Ishikawa (cell line): ENCODE data around the gene FAM120A.

Source experiments
- TAF1 ChIP-seq: IDR thresholded peaks from 2 replicates; pipeline ENCODE4 v1.6.1; 2012; ENCODE audit warnings: low read depth, mild to moderate bottlenecking
- TCF12 ChIP-seq: IDR thresholded peaks from 2 replicates; pipeline ENCODE4 v1.6.1; 2012; ENCODE audit warnings: low read depth
- YY1 ChIP-seq: IDR thresholded peaks from 2 replicates; pipeline ENCODE4 v1.6.1; 2012; ENCODE audit warnings: low read depth
- TF ChIP-seq, protein P1 (sequence below): IDR thresholded peaks from 2 replicates; pipeline ENCODE4 v1.6.1; 2012; ENCODE audit warnings: low read depth, mild to moderate bottlenecking
- TF ChIP-seq, protein P2 (sequence below): IDR thresholded peaks from 2 replicates; pipeline ENCODE4 v1.6.1; 2012

DNA sequence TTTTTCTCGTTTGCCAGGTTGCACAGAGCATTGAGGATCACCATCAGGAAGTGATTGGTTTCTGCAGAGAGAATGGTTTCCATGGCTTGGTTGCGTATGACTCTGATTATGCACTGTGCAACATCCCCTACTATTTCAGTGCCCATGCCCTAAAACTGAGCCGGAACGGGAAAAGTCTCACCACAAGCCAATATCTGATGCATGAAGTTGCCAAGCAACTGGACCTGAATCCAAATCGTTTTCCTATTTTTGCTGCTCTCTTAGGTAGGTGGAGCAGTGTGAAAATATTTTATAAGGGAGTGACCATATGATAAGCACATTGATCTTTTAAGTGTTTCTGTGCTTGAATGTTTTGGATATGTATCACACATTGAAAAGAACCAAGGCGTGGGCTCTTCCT, 19.6 kb downstream of the FAM120A start:
- TF ChIP-seq TAF1 (no peak), TCF12 (no peak), YY1 (no peak)
- TF ChIP-seq, protein P1, sequence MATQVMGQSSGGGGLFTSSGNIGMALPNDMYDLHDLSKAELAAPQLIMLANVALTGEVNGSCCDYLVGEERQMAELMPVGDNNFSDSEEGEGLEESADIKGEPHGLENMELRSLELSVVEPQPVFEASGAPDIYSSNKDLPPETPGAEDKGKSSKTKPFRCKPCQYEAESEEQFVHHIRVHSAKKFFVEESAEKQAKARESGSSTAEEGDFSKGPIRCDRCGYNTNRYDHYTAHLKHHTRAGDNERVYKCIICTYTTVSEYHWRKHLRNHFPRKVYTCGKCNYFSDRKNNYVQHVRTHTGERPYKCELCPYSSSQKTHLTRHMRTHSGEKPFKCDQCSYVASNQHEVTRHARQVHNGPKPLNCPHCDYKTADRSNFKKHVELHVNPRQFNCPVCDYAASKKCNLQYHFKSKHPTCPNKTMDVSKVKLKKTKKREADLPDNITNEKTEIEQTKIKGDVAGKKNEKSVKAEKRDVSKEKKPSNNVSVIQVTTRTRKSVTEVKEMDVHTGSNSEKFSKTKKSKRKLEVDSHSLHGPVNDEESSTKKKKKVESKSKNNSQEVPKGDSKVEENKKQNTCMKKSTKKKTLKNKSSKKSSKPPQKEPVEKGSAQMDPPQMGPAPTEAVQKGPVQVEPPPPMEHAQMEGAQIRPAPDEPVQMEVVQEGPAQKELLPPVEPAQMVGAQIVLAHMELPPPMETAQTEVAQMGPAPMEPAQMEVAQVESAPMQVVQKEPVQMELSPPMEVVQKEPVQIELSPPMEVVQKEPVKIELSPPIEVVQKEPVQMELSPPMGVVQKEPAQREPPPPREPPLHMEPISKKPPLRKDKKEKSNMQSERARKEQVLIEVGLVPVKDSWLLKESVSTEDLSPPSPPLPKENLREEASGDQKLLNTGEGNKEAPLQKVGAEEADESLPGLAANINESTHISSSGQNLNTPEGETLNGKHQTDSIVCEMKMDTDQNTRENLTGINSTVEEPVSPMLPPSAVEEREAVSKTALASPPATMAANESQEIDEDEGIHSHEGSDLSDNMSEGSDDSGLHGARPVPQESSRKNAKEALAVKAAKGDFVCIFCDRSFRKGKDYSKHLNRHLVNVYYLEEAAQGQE: no peak
- TF ChIP-seq, protein P2, sequence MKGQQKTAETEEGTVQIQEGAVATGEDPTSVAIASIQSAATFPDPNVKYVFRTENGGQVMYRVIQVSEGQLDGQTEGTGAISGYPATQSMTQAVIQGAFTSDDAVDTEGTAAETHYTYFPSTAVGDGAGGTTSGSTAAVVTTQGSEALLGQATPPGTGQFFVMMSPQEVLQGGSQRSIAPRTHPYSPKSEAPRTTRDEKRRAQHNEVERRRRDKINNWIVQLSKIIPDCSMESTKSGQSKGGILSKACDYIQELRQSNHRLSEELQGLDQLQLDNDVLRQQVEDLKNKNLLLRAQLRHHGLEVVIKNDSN: no peak
